Colon (tissue), 2 donors: ENCODE data around the gene KBTBD3.
"Not testable (repeated sequence)": the region's sequence is repeated elsewhere in the genome, so short reads cannot be mapped to it uniquely, and the experiment has no call there.

Experiments used
- FAIRE-seq: peaks from 2 replicates; lab custom pipeline; 2012; peaks lifted over from hg19 to GRCh38; lab: Jason Lieb, UNC
- donor health status: control.
- donor health status: control.

Gene KBTBD3

GRCh38 chr11:106061249-106061784 lies 15.8 kb downstream of the KBTBD3 start:
- no peak for FAIRE-seq

- FAIRE-seq, result no peak
Measured at GRCh38 chr11:106059617-106060016, 17.5 kb downstream of the KBTBD3 start.

GRCh38 chr11:106058377-106058776 lies 18.8 kb downstream of the KBTBD3 start:
- not testable (repeated sequence) for FAIRE-seq

GRCh38 chr11:106051103-106051502 lies 26.0 kb downstream of the KBTBD3 start:
- FAIRE-seq, result no peak

GRCh38 chr11:106049727-106050476 lies 27.2 kb downstream of the KBTBD3 start:
- no peak for FAIRE-seq

GRCh38 chr11:106047631-106048030 lies 29.5 kb downstream of the KBTBD3 start:
- no peak for FAIRE-seq

GRCh38 chr11:106043540-106043939 lies 33.6 kb downstream of the KBTBD3 start:
- FAIRE-seq, result no peak

- no peak for FAIRE-seq
Measured at GRCh38 chr11:106032861-106033260, 44.3 kb downstream of the KBTBD3 start.

- FAIRE-seq, result no peak
Measured at GRCh38 chr11:106031936-106032335, 45.2 kb downstream of the KBTBD3 start.

- FAIRE-seq, result no peak
Measured at GRCh38 chr11:106031202-106031810, 45.8 kb downstream of the KBTBD3 start.

- FAIRE-seq, result no peak
Measured at GRCh38 chr11:106030609-106031008, 46.5 kb downstream of the KBTBD3 start.

- FAIRE-seq, result no peak
Measured at GRCh38 chr11:106022795-106023275, 54.3 kb downstream of the KBTBD3 start.

- peak; percentile 74 for FAIRE-seq
Measured at GRCh38 chr11:106021967-106022794, 55.0 kb downstream of the KBTBD3 start, which contains the start of gene MSANTD4. Gene MSANTD4, minus strand, starts transcription at chr11:106022240. Its CDS starts 11,323 bp downstream, at chr11:106010917.

GRCh38 chr11:106021181-106021966 lies 55.8 kb downstream of the KBTBD3 start:
- FAIRE-seq, result no peak

GRCh38 chr11:106017093-106017492 lies 60.1 kb downstream of the KBTBD3 start:
- FAIRE-seq, result no peak

GRCh38 chr11:106015066-106015465 lies 62.1 kb downstream of the KBTBD3 start:
- no peak for FAIRE-seq

GRCh38 chr11:106014620-106015019 lies 62.5 kb downstream of the KBTBD3 start:
- no peak for FAIRE-seq

GRCh38 chr11:106014035-106014434 lies 63.1 kb downstream of the KBTBD3 start:
- FAIRE-seq, result no peak

GRCh38 chr11:106012744-106013143 lies 64.4 kb downstream of the KBTBD3 start:
- no peak for FAIRE-seq

- no peak for FAIRE-seq
Measured at GRCh38 chr11:106011481-106011880, 65.7 kb downstream of the KBTBD3 start.

- not testable (repeated sequence) for FAIRE-seq
Measured at GRCh38 chr11:106003094-106003493, 74.1 kb downstream of the KBTBD3 start.
